ENCODE results near the gene LKAAEAR1.
A peak's percentile ranks its signal among the peaks of the same experiment; 100 is the strongest.

LKAAEAR1 gene

GRCh38 chr20:64103871-64104666, 19.9 kb upstream of the LKAAEAR1 start:
- TF ChIP-seq CTCF (IDR thresholded peaks at IDR 0.05) = no peak
- no peak for TF ChIP-seq ZFX (IDR thresholded peaks at IDR 0.05; ENCODE audit: borderline replicate concordance)

GRCh38 chr20:64102647-64103354, 18.6 kb upstream of the LKAAEAR1 start:
- TF ChIP-seq ZFX (IDR thresholded peaks at IDR 0.05; ENCODE audit: borderline replicate concordance) (no peak), CTCF (IDR thresholded peaks at IDR 0.05) (no peak)
- no peak overlapping the region for H3K27ac ChIP-seq

More at GRCh38 chr20:64103871-64104666, 19.9 kb upstream of the LKAAEAR1 start:
- no peak overlapping the region for H3K27ac ChIP-seq

- TF ChIP-seq CTCF (IDR thresholded peaks at IDR 0.05) = peak; percentile 93
- no peak for TF ChIP-seq ZFX (IDR thresholded peaks at IDR 0.05; ENCODE audit: borderline replicate concordance)
- no peak overlapping the region for H3K27ac ChIP-seq
Measured at GRCh38 chr20:64101731-64102621, 17.8 kb upstream of the LKAAEAR1 start.

GRCh38 chr20:64100946-64101688, 16.9 kb upstream of the LKAAEAR1 start:
- no peak overlapping the region for H3K27ac ChIP-seq
- TF ChIP-seq CTCF (IDR thresholded peaks at IDR 0.05) (no peak), ZFX (IDR thresholded peaks at IDR 0.05; ENCODE audit: borderline replicate concordance) (no peak)

GRCh38 chr20:64100566-64100888, 16.3 kb upstream of the LKAAEAR1 start:
- H3K27ac ChIP-seq = no peak overlapping the region
- no peak for TF ChIP-seq CTCF (IDR thresholded peaks at IDR 0.05)
- TF ChIP-seq ZFX (IDR thresholded peaks at IDR 0.05; ENCODE audit: borderline replicate concordance) = no peak

GRCh38 chr20:64099880-64100565, 15.8 kb upstream of the LKAAEAR1 start:
- no peak for TF ChIP-seq CTCF (IDR thresholded peaks at IDR 0.05)
- TF ChIP-seq ZFX (IDR thresholded peaks at IDR 0.05; ENCODE audit: borderline replicate concordance) = no peak
- no peak overlapping the region for H3K27ac ChIP-seq
